ENCODE results near the gene ACP6.
"Not testable (repeated sequence)": the region's sequence is repeated elsewhere in the genome, so short reads cannot be mapped to it uniquely, and the experiment has no call there.

ACP6 gene

GRCh38 chr1:147618771-147619170 lies 51.6 kb downstream of the ACP6 start:
- no peak for DNase-seq

DNA sequence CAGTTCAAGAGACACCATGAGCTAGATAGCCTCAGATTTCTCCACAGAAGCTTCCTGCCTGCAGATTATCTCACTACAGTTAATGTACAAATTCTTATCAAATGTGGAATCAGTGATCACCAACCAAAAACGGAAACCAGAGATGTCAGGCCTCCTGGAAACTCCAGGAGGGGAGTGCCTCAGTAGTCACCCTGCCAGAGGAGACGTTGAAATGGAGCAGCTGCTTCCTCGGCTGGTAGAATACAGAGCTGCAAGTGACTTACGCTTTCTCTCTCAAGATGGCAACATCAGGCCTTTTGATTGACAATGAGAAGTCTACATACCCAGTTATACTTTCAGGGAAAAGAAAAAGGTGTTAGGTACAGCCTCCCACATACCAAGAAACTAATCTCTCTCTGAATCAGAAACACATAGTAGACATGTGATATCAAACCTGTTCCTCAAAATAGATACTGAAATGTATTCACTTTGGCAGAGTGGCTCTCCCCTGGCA lies 52.2 kb downstream of the ACP6 start:
- no peak for DNase-seq

- DNase-seq = not testable (repeated sequence)
Measured at GRCh38 chr1:147614966-147615365, 55.4 kb downstream of the ACP6 start.

DNA sequence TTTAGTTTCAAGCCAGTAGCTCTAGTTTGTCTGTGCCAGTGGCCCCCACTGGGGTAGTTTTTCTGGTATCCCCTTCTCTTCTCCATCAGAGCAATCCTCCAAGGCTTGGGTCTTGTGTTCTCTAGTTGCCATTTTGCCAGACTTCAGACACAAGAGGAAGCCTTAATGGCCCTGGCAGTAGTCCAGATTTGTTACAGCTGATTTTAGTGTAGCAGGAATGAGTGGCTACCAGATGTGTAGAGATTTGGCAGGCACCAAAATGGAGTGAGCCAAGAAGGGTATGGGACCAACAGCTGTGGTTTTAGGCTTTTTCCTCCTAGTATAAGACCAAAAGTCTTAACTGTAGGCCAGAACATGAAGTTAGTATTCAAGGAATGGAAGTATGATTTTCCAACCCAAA lies 56.8 kb downstream of the ACP6 start:
- no peak for DNase-seq

DNA sequence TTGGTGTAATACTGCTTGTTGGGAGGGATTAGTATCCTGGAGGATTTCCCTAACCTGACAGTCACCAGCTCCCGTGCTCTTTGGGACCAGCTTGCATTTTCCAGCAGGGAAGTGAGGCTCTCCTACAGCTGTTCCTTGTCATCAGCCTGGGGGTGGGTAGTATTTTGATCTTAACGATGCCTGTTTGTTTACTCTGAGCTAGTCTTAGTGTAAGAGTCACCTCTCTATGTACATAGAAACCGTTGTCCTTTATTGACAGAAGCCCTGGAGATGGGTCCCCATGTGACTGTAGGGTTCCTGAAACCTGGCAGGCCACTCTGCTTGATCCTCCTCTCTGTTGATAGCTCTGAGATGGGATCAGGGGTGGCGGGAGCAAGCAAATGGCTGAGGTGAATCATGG lies 58.0 kb downstream of the ACP6 start:
- DNase-seq = no peak

DNA sequence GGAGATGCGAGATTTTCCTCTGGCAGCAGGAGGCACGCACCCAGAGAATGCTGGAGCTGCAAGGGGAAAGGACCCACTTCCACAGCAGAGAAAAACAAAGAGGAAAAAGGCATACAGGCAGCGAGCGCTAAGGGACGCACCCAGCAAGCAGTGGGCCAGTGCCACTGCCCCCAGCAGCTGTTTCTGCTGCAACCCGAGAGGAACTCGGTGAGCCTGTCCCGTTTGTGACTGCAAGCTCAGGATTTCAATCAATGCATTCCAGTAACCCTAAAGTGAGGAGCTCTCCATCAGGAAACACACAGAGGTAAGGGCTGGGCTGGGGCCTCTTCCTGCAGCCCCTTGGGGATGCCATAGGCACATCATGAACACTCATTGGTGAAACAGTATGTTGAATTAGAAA lies 58.7 kb downstream of the ACP6 start:
- no peak for DNase-seq

DNA sequence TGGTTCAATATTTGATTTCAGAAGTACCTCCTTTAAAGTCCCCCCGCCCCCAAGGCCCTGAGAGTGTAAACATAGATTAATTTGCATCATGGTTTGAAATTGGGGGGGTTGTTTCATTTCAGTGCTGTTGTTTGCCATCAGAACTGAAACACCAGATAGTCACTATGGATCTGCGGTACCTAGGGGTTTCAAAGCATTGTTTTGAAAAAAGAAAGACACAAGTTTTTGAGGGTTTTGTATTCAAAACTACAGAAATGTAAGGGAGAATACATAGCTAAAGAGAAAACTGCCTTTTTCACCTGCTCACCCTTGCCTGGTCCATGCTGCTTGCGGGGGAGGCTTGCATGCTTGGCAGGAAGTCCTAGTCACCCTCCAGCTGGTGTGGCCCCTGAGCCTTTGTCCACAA lies 59.3 kb downstream of the ACP6 start:
- DNase-seq = no peak

GRCh38 chr1:147609358-147609757 lies 61.0 kb downstream of the ACP6 start:
- DNase-seq = no peak

DNA sequence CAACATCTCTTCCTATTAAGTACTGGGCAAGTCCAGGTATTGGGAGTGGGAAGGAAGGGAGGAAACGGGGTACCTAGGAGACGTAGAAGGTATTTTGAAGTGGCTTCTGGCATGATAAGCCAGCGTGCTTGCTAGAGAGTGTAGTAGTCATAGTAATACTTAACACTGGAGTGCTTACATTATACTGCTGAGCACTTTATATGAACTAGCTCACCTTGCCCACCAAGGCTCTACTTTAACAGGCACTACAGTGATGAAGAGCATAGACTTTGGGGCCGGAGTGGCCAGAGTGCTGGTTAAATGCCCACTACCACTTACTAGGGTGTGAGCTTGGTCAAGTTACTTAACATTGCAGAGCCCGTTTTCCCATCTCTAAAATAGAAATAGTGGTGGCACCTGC lies 61.7 kb downstream of the ACP6 start:
- DNase-seq = no peak

DNA sequence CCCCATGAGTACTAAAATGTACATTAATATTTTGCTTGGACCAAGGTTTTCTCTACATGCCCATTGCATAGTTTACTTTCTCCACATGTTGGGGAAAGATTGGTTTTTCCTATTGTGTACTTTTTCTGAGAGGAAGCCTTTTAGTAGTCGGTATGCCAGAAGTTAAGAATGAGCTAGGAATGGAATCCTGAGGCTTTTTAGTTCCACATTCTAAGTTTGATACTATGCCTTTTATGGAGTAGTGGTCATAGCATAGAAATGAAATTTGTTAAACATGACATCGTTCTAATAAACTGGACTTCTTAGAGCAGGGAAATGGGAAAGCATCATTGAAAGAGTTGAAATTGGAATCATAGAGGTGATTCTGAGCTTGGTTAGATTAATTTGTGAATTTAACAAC lies 64.7 kb downstream of the ACP6 start:
- no peak for DNase-seq

GRCh38 chr1:147603986-147604385 lies 66.3 kb downstream of the ACP6 start:
- DNase-seq = no peak

GRCh38 chr1:147600119-147601111 lies 69.9 kb downstream of the ACP6 start:
- no peak for DNase-seq

DNA sequence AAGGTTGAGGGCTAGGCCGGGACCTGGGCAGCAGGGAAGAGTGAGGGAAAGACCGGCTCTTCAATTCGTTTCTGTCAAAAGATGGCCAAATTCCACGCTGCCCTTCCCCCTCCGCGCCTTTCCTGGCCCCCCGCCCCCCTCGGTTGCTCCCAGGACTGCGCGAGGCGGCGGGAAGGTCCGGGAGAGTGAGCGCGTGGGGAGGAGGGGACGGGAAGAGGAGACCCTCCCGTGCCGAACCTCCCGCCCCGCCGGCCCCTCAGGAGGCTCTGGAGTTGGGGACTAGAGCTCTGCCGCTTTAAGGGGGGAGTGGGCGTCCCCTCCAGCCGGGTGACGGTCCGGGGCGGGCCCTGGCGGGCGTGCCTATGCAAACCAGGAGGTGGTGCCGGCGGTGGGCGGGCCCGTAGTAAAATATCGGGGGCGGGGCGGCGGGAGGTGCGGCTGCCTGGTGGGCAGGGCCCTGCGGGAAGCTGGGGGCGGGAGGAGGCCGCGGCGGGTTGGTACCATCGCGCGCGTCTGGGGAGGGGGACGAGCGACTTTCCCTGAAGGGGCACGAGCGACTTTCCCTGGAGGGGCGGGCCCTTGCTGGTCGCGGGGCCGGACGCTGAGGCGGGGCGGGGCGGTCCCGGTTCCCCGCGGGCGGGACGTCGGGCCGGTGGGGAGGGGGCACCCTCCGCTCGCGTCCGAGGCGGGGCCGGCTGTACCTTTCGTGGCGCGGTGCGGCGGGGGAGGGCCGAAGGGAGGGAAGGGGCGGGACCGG lies 70.8 kb downstream of the ACP6 start:
- DNase-seq = peak; percentile 99

- no peak for DNase-seq
Measured at GRCh38 chr1:147598621-147599361, 71.5 kb downstream of the ACP6 start.

DNA sequence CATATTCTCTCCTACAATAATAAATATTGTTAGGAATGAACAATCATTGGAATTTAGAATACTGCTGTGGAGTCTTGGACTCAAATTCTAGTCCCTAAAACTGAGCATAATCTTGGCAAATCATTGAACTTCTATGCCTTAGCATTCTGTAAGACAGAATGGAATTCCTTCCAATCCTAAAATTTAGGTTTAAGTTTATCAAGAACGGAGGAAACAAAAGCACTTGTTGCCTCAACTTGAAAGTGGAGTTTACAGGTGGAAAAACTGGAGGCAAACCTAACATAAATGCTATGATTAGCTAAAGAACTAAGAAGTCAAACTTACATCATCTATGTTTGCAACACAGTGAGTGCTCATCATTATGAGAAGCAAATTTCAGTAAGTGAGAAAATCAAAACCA lies 73.3 kb downstream of the ACP6 start:
- DNase-seq = no peak
